Hepatocyte (in vitro differentiated cells): Measurements from ENCODE around the gene CIAO2B. TPM values are rescaled to one million over a fixed set of nuclear protein-coding genes. Genes with fewer than 3 reads are reported as not detected.

ENCODE experiments used
- DNase-seq: peaks from one replicate; pipeline ENCODE4 v3.0.0-alpha.2; 2016; ENCODE audit warnings: low spot score
- H2AFZ ChIP-seq: fragments of 200-600 bp; sonication (generic); 2 replicates; pipeline ENCODE4 v1.6.0; 2016; ENCODE audit warnings: antibody characterized with exemption, mild to moderate bottlenecking
- H3K27ac ChIP-seq: fragments of 200-600 bp; sonication (generic); 2 replicates; pipeline ENCODE4 v1.5.1; 2016; ENCODE audit warnings: mild to moderate bottlenecking
- H3K27me3 ChIP-seq: fragments of 200-600 bp; sonication (generic); 2 replicates; pipeline ENCODE4 v1.6.1; 2016
- H3K36me3 ChIP-seq: fragments of 200-600 bp; sonication (generic); replicated peaks from 2 replicates; pipeline ENCODE4 v1.5.1; 2016; ENCODE audit warnings: low read depth; ENCODE audit not compliant: insufficient read depth
- H3K4me1 ChIP-seq: fragments of 200-600 bp; sonication (generic); 2 replicates; pipeline ENCODE4 v1.5.1; 2016; ENCODE audit warnings: mild to moderate bottlenecking, moderate library complexity; ENCODE audit not compliant: insufficient read depth
- H3K4me2 ChIP-seq: fragments of 200-600 bp; sonication (generic); 2 replicates; pipeline ENCODE4 v1.6.0; 2016
- H3K4me3 ChIP-seq: fragments of 200-600 bp; sonication (generic); 2 replicates; pipeline ENCODE4 v1.5.1; 2016; ENCODE audit warnings: mild to moderate bottlenecking
- H3K79me2 ChIP-seq: fragments of 200-600 bp; sonication (generic); 2 replicates; pipeline ENCODE4 v1.6.0; 2017; ENCODE audit warnings: mild to moderate bottlenecking
- H3K9me2 ChIP-seq: fragments of 200-600 bp; sonication (generic); replicated peaks from 2 replicates; pipeline ENCODE4 v1.6.0; 2017; ENCODE audit warnings: mild to moderate bottlenecking; ENCODE audit not compliant: insufficient read depth
- H3K9me3 ChIP-seq: fragments of 200-600 bp; sonication (generic); 2 replicates; pipeline ENCODE4 v1.5.1; 2016; ENCODE audit warnings: low read depth, mild to moderate bottlenecking
- H4K20me1 ChIP-seq: fragments of 200-600 bp; sonication (generic); 2 replicates; pipeline ENCODE4 v1.6.0; 2016; ENCODE audit warnings: mild to moderate bottlenecking; ENCODE audit not compliant: insufficient read depth, poor library complexity, severe bottlenecking
- CTCF ChIP-seq: fragments of 200-600 bp; sonication (generic); IDR thresholded peaks from 2 replicates; pipeline ENCODE4 v1.5.1; 2016; ENCODE audit warnings: antibody characterized with exemption, mild to moderate bottlenecking; ENCODE audit not compliant: poor library complexity
- EZH2 ChIP-seq: fragments of 200-600 bp; sonication (generic); IDR thresholded peaks from 2 replicates; pipeline ENCODE4 v1.6.1; 2016; ENCODE audit warnings: antibody characterized with exemption, mild to moderate bottlenecking, borderline replicate concordance
- EZH2phosphoT487 ChIP-seq: fragments of 200-600 bp; sonication (generic); IDR thresholded peaks from one replicate; pipeline ENCODE4 v1.6.1; 2018; ENCODE audit warnings: antibody characterized with exemption, mild to moderate bottlenecking, low read depth, moderate library complexity; ENCODE audit not compliant: unreplicated experiment, severe bottlenecking
- WGBS: methylation state at CpG from one replicate; pipeline ENCODE4 v1.1.6; 2016; ENCODE audit warnings: low lambda C conversion rate; ENCODE audit errors: missing lambda C conversion rate; 5-methylcytosine and 5-hydroxymethylcytosine counted together
- polyA plus RNA-seq: library from polyadenylated mRNA; unstranded; fragments of >200 nt; fragmentation: Nextera tagmentation; extraction: Ambion mirVana; gene quantifications from 2 replicates; pipeline ENCODE4 v1.2.1, GENCODE V29; 2016
- total RNA-seq: library from RNA; depleted of rRNA; stranded (reverse); fragments of >200 nt; gene quantifications from 2 replicates; pipeline ENCODE4 v1.2.3, GENCODE V29; 2014

Gene CIAO2B
- total and polyA plus RNA-seq, 2 experiments from 2014 or later = 131 to 147 TPM

DNA sequence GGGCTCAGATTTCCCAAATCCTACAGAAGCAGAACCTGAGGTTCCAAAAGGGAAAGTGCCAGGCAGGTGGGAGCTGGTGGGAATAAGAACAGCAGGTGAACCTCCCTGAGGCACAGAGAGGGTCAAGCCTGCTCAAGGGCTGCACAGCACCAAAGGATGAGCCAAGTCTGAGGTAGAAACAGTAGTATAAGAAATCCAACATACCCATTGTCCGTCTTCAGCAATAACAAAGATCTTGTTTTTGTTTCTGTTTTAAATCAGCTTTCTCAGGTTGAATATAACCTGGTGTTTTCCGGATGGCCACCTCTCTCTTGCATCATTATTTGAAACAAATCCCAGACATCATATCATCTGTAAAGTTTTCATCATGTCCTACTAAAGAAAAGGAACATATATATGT, 16.2 kb upstream of the CIAO2B start:
- no peaks in the 10 kb centered on the region for H3K79me2 ChIP-seq
- H4K20me1 ChIP-seq = no peaks in the 10 kb centered on the region
- DNase-seq = no peak
- no peak overlapping the region for H2AFZ ChIP-seq
- no peak overlapping the region for H3K27ac ChIP-seq
- no peaks in the 10 kb centered on the region for H3K36me3 ChIP-seq
- H3K4me1 ChIP-seq = peaks cover 21% of the 10 kb centered on the region
- no peak overlapping the region for H3K4me3 ChIP-seq
- 93% methylated on average over 2 of the region's 2 CpGs for WGBS
- H3K9me2 ChIP-seq = no peaks in the 10 kb centered on the region
- peaks cover 8% of the 10 kb centered on the region for H3K27me3 ChIP-seq
- H3K9me3 ChIP-seq = no peaks in the 10 kb centered on the region
- TF ChIP-seq CTCF = no peak
- no peak for TF ChIP-seq EZH2
- no peak for TF ChIP-seq EZH2phosphoT487
- H3K4me2 ChIP-seq = no peak overlapping the region

DNA sequence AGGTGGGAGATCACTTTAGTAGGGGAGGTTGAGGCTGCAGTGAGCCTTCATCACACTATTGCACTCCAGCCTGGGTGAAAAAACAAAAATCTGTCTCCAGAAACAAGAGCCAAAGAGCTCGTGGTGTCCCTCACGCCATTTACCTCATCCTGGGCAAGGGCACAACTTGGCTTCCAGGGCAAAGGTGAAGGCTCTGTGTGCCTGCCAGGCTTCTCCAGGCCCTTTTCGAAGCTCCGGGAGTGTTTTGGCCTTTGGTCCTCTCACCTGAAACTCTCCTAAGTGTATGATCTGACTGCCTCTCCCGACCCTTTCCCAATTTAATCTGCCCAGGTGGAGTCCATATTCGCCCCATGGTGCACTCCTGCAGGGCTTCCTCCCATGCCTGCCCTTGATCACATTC, 15.3 kb upstream of the CIAO2B start:
- Histone ChIP-seq H3K36me3 (no peaks in the 10 kb centered on the region), H4K20me1 (no peaks in the 10 kb centered on the region), H2AFZ (no peak overlapping the region), H3K9me3 (no peaks in the 10 kb centered on the region), H3K27ac (no peak overlapping the region), H3K4me2 (no peak overlapping the region), H3K4me3 (no peak overlapping the region), H3K27me3 (peaks cover 8% of the 10 kb centered on the region), H3K9me2 (no peaks in the 10 kb centered on the region), H3K79me2 (no peaks in the 10 kb centered on the region), H3K4me1 (peaks cover 11% of the 10 kb centered on the region)
- no peak for TF ChIP-seq CTCF
- no peak for TF ChIP-seq EZH2phosphoT487
- TF ChIP-seq EZH2 = no peak
- WGBS = 75% methylated on average over 6 of the region's 6 CpGs
- no peak for DNase-seq

DNA sequence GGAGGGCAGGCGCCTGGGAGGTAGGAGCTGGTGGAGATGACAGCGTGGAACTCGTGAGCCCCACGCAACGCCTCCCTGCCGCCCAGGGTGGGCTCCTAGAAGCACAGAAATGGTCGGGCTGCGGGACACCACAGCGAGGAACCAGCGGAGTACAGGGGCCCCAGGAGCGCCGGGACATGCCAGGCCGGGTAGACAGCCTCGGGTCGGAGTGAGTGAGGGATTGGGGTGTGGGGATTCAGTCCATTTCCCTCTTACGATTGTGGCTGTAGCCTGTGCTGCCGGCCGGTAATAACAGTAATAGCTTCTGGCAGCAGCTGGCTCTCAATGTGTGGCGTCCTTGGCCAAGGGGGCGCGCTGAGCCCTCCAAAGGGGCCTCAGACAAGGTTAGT, 14.6 kb upstream of the CIAO2B start:
- H3K4me1 ChIP-seq = peaks cover 11% of the 10 kb centered on the region
- 74% methylated on average over 20 of the region's 21 CpGs for WGBS
- no peak overlapping the region for H3K4me3 ChIP-seq
- H3K27ac ChIP-seq = no peak overlapping the region
- peak overlapping the region; percentile 88 for H3K4me2 ChIP-seq
- TF ChIP-seq CTCF (no peak), EZH2 (no peak), EZH2phosphoT487 (no peak)
- no peaks in the 10 kb centered on the region for H3K79me2 ChIP-seq
- peaks cover 8% of the 10 kb centered on the region for H3K27me3 ChIP-seq
- no peak for DNase-seq
- H4K20me1 ChIP-seq = no peaks in the 10 kb centered on the region
- H2AFZ ChIP-seq = no peak overlapping the region
- no peaks in the 10 kb centered on the region for H3K9me2 ChIP-seq
- no peaks in the 10 kb centered on the region for H3K9me3 ChIP-seq
- no peaks in the 10 kb centered on the region for H3K36me3 ChIP-seq
